HG03025 (cell line): ENCODE results near the gene TTC29.
"Not testable (repeated sequence)": the region's sequence is repeated elsewhere in the genome, so short reads cannot be mapped to it uniquely, and the experiment has no call there.

Experiments used
- ATAC-seq: cut with Tn5 transposase; IDR thresholded peaks from one replicate; pipeline ENCODE4 v1.9.1; 2021; ENCODE audit warnings: mild to moderate bottlenecking, moderate library complexity; ENCODE audit not compliant: unreplicated experiment, low FRiP score

The TTC29 gene

DNA sequence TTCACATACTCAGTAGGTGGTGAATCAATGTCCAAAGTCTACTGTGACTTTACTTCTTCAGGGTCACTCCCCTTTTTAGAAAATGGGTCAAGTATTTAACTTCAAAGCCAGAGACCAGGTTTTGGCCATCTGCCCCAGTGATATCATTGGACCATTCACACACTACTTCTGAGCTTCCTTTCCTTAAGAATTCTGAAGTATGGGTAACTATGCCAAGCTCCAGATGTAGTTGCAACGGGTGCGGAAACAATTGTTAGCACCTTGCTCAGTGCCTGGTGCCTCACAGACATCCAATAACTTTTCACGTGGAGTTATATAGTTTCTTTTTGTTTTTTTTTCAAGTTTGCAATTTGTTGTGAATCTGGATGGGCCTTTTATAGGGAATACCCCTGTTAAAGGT is 62.6 kb downstream of the TTC29 start:
- no peak for ATAC-seq

DNA sequence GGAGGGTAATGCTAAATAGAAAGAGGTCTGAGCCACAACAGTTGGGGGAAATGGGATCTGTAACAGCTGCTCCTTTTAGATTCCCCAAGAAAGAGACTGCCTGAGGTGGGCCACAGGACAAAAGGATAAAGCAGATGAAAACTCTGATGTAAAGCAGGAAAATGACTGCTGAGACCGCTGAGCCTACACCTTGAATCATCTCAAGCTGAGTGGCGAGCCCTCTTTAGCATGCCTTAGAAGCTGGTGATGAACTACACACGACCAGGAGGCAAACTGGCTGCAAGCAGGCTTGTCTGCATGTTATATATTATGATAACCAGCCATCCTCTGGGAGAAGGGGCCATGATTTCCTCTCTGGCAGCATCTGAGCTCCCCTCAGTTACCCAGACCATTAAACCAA is 88.4 kb downstream of the TTC29 start:
- no peak for ATAC-seq

DNA sequence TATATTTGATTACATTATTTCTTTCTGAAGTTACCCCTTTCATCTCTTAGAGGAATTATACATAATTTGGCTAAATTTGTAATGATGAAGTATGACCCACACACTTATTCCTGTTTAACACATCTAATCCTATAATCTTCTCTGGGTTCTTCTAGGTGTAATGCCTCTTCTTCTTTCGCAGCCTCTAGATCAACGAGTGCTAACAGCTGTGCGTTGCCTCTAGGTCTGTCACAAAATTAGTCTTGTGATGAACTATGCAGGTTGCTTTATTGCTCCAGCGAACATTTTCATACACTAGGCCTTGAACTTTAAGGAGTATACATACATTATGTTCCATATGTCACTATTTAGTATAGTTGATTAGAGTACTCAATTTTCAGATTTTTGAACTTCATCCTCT is 89.9 kb downstream of the TTC29 start:
- no peak for ATAC-seq

DNA sequence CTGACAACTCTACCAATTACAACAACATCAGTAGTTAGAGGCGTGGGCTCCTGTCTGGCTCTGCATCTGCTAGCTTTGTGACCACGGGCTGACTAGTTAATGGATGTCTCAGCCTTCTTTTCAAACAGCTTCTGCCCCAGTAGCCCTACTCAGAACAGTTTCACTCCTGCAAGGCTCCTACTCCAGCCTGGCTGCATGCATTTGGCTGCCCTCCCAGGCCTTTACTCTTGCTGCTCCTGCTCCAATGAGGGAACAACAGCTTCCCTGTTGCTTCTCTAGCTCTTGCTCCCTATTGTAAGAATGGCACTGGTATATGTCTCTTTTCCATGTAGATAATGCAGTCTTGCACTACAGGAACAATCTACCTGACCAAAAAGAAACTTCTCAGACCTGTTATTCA is 93.3 kb downstream of the TTC29 start:
- ATAC-seq = no peak

DNA sequence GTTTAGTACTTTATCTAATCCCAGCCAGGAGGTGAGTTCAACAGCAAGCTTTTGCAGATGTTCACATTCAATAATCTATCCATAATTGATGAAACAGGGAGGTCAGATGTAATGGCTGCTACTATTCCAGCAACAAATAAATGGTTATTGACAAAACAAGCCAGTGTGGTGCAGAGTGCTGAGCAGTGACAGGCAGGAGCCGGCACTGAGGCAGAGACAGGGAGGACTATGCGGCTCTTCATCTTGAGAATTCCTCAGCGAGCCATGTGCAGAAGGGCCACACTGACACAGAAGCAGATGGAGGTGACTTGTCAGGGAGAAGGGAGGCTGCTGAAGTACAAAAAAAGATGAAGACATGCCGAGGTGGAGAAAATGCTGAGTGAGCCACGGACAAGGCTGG is 98.3 kb downstream of the TTC29 start:
- ATAC-seq = no peak

DNA sequence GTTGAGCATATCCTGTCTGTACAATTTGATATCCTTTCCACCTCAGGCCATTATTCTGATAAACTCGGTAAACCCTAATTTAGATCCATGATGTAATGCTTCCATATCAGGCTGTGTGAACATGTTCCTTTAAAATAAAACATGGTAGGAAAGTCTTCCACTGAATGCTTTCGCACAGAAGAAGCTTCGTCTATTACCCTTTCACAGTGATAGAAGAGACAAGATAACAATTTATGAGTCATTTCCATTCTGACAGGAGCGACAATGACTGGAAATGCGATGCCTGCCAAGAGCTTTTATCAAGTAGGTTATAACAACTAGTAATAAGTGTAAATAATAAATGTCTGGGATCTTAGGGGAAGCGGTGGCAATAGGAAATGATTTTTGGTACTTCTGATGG is 98.8 kb downstream of the TTC29 start:
- ATAC-seq = no peak

DNA sequence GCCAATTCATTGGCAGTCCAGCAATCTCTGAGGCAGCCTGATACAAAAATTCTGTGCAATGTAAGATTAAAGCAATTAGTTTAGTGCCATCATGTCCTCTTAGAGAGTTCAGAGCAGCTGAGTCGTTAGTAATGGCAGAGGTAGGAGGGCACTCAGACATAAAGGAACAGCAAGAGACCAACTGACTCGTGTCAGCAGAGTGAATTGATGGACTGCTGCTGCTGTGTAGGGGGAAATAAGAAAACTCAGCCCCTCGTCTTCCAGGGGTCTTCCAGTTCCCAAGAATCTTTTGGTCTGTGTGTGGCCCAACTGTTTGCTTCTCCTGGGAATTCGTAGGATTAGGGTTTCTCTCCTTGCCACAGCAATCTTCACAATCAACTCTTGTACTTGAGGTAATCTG is 100.9 kb downstream of the TTC29 start:
- no peak for ATAC-seq

DNA sequence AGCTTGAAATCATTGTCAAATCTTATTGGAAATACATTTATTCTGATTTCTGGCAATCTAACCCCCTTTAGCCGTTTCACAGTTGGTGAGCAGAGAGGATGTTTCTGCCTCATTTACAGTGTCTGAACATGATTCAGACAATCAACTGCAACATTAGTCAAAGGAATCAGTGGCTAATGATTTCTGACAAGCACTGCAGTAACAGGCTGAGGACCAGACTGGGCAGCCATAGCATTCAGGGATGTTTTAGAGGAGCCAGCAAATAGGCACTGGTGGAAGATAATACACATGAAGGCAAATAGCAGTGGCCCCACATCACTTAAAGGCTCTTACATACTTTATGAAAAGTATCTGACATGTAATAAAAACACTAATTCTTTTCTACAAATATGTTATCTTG is 102.8 kb downstream of the TTC29 start:
- ATAC-seq = no peak

DNA sequence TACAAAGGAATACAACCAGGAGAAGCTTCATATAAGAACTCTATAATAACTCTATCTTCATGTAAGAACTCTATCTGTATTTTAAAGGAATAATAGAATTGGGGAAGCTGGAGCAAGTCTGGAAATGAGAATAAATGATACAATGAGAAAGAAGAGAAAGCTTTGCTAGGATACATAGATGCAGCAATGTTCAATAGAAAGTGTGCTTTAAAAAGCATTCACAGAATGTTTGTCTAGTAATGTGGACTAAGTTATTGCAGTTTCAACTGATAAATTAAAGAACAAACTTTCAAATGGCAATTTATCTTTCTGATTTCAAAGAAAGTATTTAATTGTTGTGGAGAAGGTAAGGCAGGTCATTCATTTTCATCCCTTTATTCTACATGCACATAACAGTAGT is 104.9 kb downstream of the TTC29 start:
- no peak for ATAC-seq

DNA sequence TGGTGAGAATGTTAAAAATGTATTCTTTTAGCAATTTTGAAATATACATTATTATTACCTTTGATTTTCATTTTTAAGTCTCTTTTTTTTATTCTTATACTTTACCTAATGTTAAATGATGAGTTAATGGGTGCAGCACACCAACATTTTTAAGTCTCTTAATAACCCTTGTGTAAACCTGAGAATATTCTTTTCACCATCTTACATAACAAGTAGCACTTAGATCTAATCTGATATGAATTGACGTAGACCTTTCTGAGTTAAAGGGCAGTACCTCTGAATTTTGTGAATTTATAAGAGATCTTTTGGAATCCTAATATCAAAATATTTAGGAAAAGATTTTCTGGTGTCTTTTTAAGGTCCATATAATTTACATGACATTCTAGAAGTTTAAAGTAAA is 110.6 kb downstream of the TTC29 start:
- no peak for ATAC-seq

DNA sequence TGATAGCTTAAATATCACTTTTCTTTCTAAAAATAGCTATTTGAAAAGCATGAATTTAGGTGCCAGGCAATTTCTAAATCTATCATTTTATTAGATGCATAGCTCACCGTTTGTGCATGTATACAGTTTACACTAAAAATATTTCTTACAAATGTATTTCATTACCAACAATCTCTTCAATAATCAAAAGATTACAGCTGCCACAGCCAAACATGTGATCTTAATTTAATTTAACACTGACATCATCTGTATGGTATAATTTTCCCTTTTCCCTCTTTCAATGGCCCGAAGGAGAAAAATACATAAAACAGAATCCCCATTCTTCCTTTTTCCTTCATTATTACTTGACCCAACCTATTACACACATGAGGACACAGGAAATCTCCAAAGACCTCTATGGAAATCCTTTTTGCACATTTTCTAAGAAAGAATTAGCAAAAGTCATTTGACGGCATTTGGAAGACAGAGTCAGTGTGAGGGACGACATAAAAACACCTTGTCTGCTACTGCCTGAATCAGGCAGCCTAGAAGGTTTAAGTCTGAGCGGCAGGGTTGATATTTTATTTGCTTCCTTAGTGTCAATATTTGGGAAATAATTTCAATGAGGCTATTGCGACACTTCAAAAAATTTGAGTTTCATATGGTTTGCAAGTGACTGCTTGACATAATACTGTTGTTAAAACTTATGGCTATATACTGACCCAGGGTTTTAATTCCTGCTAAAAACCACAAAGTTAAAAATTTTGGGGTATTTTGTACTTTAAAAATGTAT is 111.2 kb downstream of the TTC29 start:
- ATAC-seq = no peak

DNA sequence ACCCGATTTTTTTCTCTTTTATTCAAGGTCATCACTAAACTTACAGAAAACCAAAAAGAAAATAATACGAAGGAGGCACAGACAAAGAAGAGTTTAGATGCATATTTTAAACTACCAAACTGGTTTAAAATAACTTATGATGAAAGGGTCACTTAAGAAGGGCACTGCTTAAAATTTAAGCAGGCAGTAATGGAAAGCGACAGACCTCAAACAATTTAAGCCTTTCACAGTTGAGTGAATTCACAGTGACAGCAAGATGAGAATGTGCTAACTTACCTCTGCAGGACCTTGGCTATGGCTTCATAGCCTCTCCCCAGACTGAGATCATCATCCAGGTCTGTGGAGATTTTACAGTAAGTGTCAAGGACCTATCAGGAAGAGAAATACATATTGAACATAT is 112.1 kb downstream of the TTC29 start:
- no peak for ATAC-seq

DNA sequence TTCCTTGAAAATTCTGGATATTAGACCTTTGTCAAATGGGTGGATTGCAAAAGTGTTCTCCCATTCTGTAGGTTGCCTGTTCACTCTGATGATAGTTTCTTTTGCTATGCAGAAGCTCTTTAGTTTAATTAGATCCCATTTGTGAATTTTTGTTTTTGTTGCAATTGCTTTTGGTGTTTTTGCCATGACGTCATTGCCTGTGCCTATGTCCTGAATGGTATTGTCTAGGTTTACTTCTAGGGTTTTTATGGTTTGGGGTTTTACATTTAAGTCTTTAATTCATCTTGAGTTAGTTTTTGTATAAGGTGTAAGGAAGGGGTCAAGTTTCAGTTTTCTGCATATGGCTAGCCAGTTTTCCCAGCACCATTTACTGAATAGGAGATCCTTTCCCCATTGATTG is 122.7 kb downstream of the TTC29 start:
- not testable (repeated sequence) for ATAC-seq

DNA sequence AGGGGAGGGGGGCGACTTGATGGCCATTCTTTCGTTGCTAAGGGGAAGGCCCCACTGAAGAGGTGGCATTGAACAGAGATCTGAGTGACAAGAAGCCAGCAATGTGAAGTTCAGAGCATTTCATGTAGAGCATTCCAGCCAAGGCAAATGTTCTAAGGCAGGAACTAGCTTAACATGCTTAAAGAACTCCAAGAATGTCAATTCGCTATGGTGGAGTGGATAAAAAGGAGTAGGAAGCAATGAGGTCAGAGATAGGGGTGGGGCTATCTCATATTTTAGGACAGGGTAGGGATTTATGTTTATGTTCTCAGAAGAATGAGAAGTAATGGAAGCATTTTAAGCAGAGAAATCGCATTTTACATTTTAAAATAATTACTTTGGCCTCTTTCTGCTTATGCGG is 130.9 kb downstream of the TTC29 start:
- ATAC-seq = no peak

DNA sequence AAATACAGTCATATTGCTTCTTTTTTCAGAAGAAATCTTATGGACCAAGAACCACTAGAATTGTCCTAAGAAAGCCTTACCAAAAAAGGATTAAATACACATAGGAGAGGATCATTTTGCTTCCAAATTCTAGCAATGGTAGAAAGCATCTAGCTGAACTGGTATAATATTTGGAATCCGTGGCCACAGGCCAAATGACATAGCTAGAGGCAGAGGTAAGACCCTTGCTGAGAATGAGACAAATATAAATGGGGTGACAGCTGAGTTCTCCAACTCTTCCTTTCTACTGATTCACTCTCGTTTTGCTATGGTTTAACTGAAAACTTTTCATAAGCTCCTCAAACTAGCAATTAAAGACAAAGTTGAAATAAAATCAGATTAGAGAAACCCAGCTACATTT is 150.0 kb downstream of the TTC29 start:
- ATAC-seq = no peak

DNA sequence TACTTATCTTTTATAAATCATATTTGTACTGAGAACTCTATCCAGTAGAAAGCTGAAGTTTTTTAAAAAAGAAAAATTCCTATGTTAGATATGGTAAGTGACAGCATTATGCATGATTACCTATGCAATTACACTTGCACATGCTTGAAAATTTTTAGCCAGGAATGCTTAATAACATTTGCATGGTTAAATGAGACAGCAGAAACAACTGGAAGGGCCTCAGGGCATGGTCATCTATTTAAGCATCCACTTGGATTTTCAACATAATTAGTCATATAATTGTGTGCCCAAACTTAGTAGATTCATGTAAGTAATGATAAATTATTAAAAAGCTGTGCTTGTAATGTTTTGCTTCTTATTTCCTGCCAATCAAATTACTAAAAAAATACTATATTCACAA is 151.9 kb downstream of the TTC29 start:
- ATAC-seq = no peak

DNA sequence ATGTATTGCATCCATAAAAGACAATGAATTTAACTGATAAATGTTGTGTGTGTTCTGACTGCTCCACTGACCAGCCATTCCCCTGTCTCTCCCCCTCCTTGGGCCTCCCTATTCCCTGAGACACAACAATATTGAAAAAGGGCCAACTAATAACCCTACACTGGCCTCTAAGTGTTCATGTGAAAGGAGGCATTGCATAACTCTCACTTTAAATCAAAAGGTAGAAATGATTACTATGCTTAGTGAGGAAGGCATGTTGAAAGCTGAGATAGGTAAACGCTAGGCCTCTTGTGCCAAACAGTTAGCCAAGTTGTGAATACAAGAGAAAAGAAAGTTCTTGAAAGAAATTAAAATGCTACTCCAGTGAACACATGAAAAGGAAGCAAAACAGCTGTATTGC is 154.2 kb downstream of the TTC29 start:
- no peak for ATAC-seq

DNA sequence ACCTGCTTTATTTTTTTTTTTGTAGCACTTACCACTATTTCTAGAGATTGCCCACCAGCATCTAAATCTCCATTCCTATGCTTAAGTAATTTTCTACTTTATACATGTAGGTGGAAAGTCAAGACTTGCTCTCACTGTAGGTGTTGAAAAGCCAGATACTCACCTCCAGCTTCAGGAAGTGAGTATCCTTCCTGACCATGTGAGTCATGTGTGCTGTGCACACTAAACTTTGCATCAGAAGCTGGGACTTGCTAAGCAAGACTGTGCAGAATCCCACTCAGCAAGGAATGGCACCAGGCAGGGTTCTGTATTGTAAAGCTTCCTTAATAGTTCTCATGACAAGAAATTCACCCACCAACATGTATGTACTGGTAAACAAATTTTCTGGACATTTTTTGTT is 155.1 kb downstream of the TTC29 start:
- no peak for ATAC-seq

DNA sequence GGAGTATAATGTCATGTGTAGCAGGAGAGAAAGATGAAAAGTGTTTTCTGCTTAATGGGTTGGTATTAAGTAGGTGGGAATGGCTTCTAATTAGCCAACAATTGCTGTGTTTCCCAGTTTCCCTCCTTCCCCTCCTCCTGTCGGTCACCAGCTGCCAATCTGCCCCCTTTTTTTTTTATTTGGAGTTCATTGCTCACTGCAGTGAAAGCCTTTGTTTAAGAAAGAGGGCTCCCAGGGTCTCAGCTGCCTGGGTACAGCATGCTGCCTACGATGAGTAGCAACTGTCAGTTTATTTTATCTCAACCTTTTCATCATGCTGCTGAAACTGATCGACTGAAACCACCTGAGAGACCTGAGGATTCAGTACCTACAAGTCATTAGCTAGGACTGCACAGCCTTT is 157.9 kb downstream of the TTC29 start:
- no peak for ATAC-seq

DNA sequence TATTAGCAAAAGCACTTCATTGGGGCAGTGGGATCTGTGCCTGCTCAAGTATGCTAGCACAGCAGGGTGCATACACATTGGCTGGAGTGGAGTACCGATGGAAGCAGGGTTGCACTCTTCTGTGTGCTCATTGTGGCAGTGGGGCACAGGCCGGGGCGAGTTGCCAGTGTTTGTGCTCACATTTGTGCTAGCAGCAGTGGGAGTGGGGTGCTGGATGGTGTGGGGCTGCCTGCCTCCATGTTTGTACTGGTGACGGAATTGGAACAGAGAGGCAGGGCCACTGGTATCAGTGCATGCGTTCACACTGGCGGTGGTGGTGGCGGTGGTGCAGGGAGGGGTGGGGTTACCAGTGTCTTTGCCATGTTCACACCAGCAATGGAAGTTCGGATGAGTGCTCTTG is 169.0 kb downstream of the TTC29 start:
- ATAC-seq = no peak

DNA sequence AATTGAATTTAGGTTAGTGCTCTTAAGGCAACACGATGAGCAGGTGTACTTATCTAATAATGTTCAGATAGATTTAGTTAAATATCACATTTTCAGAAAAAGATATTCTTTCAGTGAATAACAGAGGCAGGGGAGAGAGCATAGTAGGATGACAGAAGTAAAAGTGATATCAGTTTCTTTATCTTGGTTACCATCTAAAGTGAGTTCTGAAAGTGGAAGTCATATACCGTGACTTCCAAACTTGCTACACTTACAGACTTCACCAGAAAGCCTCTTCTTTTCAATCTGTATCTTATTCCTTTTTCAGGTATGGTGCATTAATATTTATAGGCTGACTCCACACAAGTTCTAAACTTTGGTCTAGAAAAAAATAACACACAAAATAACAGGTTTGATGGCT is 182.1 kb downstream of the TTC29 start:
- no peak for ATAC-seq

DNA sequence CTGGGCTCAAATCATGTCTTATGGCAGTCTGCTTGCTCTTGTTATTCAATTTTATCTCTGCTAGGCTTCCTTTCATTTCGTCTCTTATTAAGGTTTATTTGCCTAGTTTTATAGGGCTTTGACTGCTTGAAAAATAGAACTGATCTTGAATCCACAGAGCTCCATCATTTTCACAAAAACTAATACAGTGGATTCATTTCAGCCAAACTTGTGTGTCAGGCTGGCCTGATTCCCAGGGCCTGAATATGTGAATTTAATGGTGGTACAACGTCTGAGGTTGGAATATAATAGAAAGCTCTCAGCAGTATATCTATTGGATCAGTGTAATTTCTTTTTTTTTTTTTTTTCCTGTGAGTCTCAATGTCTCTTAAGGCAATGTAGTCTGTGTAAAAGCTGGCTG is 183.6 kb downstream of the TTC29 start:
- no peak for ATAC-seq

DNA sequence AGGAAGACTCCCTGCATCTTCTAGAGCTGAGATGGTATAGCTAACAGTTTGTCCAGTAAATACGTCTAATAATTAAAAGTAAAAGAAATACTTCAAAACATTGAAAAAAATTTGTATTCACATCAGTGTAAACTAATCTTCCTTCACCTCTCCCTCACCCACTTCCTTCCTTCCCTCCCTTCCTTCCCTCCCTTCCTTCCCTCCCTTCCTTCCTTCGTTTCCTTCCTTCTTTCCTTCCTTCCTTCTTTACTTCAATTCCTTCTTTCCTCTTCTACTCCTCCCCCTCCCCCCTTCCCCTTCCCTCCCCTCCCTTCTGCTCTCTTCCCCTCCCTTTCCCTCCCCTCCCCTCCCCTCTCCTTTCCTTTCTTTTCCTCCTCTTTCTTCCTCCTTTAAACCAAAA is 203.2 kb downstream of the TTC29 start:
- no peak for ATAC-seq
